Mesendoderm (in vitro differentiated cells): ENCODE data around the gene RTBDN.
A peak's percentile ranks its signal among the peaks of the same experiment; 100 is the strongest.

Experiments used
- DNase-seq: peaks from one replicate; pipeline ENCODE4 v3.0.0; 2013
- H2AK5ac ChIP-seq: 2 replicates; pipeline ENCODE4 v1.6.1; 2013; ENCODE audit warnings: low read length, inconsistent platforms
- H2BK120ac ChIP-seq: 2 replicates; pipeline ENCODE4 v1.6.1; 2013; ENCODE audit warnings: low read depth, mild to moderate bottlenecking, low read length, moderate library complexity, mixed read lengths
- H2BK15ac ChIP-seq: replicated peaks from 2 replicates; pipeline ENCODE4 v1.6.1; 2013; ENCODE audit warnings: low read depth, mild to moderate bottlenecking, moderate library complexity
- H2BK5ac ChIP-seq: 2 replicates; pipeline ENCODE4 v1.6.1; 2013; ENCODE audit warnings: low read length, inconsistent platforms
- H3K18ac ChIP-seq: 2 replicates; pipeline ENCODE4 v1.6.1; 2013; ENCODE audit warnings: mild to moderate bottlenecking, low read length, mixed read lengths
- H3K23ac ChIP-seq: one replicate; pipeline ENCODE4 v1.6.1; 2013; ENCODE audit warnings: low read length
- H3K27ac ChIP-seq: 2 replicates; pipeline ENCODE4 v1.5.1; 2013; ENCODE audit warnings: low read depth, mild to moderate bottlenecking, inconsistent platforms, low read length, moderate library complexity
- H3K27me3 ChIP-seq: 2 replicates; pipeline ENCODE4 v1.6.1; 2013; ENCODE audit warnings: low read length, control low read depth, mild to moderate bottlenecking, inconsistent platforms; ENCODE audit not compliant: insufficient read depth, poor library complexity
- H3K36me3 ChIP-seq: 2 replicates; pipeline ENCODE4 v1.6.1; 2013; ENCODE audit warnings: low read length, inconsistent platforms; ENCODE audit not compliant: control insufficient read depth, insufficient read depth
- H3K4ac ChIP-seq: one replicate; pipeline ENCODE4 v1.6.1; 2013; ENCODE audit warnings: low read depth, mild to moderate bottlenecking, low read length, moderate library complexity
- H3K4me1 ChIP-seq: 2 replicates; pipeline ENCODE4 v1.6.1; 2013; ENCODE audit warnings: low read depth, low read length, inconsistent platforms; ENCODE audit not compliant: control insufficient read depth
- H3K4me2 ChIP-seq: 2 replicates; pipeline ENCODE4 v1.6.1; 2013; ENCODE audit warnings: low read length
- H3K4me3 ChIP-seq: 2 replicates; pipeline ENCODE4 v1.5.1; 2013; ENCODE audit warnings: mild to moderate bottlenecking, low read length
- H3K56ac ChIP-seq: one replicate; pipeline ENCODE4 v1.6.1; 2013; ENCODE audit warnings: low read length
- H3K79me1 ChIP-seq: 2 replicates; pipeline ENCODE4 v1.6.1; 2013; ENCODE audit warnings: low read length, inconsistent platforms
- H3K79me2 ChIP-seq: 2 replicates; pipeline ENCODE4 v1.6.1; 2013; ENCODE audit warnings: mild to moderate bottlenecking, low read length; ENCODE audit not compliant: control insufficient read depth, insufficient read depth
- H3K9ac ChIP-seq: 2 replicates; pipeline ENCODE4 v1.6.1; 2013; ENCODE audit warnings: low read length, inconsistent platforms
- H4K5ac ChIP-seq: one replicate; pipeline ENCODE4 v1.6.1; 2013; ENCODE audit warnings: low read length
- H4K8ac ChIP-seq: one replicate; pipeline ENCODE4 v1.6.1; 2013; ENCODE audit warnings: low read depth, mild to moderate bottlenecking, control low read depth, low read length, moderate library complexity
- WGBS: extraction: QIAGEN DNeasy Blood & Tissue Kit; methylation state at CpG from one replicate; pipeline ENCODE4 v1.1.7; 2013; ENCODE audit warnings: low lambda C conversion rate, missing lambda C conversion rate; ENCODE audit not compliant: insufficient coverage; ENCODE audit errors: extremely low coverage; 5-methylcytosine and 5-hydroxymethylcytosine counted together

RTBDN gene

DNA sequence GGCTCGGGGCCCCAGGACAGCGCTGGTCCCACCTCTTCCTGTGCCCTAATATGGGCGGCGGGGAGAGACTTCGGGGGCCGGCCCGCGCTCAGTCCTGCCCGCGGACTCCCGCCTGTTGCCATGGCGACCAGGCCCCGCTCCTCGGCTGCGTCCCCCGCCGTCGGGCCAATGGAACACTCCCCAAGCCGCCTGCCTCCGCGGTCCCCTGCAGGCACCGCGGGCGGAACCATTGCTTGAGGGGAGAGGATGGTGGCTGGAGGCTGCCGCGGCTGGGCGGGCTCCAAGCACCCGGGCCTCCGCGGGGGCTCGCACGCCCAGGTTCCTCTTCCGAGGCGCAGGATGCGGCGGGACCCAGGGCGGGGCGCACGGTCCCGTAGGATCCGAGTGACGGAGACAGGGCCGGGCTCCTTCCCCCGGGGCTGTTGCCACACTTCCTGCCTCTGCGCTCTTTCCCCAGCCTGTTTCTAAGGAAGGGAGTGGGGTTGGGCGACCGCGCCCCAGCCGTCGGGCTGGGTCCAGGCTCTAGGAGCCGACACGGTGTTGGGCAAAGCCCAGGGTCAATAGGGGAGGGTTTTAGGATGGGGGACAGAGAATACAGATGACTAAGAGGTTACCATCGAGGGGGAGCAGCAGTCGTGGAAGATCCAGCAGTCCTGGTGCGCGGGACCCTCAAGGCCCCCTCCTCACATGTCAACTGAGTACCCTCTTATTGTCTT is 44.3 kb downstream of the RTBDN start:
- Histone ChIP-seq H2AK5ac (no peak overlapping the region), H3K79me1 (peaks cover 2% of the 10 kb centered on the region), H3K36me3 (no peaks in the 10 kb centered on the region), H3K4me1 (peaks cover 17% of the 10 kb centered on the region), H2BK5ac (no peak overlapping the region), H3K4ac (peak overlapping the region; percentile 64), H3K27ac (peak overlapping the region; percentile 69), H3K27me3 (no peaks in the 10 kb centered on the region), H3K9ac (peak overlapping the region; percentile 73), H2BK15ac (no peak overlapping the region), H3K23ac (peak overlapping the region; percentile 24), H3K4me3 (no peak overlapping the region), H3K4me2 (peak overlapping the region; percentile 67), H3K79me2 (peaks cover 1% of the 10 kb centered on the region), H3K18ac (peak overlapping the region; percentile 94), H4K8ac (no peak overlapping the region), H2BK120ac (no peak overlapping the region), H3K56ac (peak overlapping the region; percentile 84), H4K5ac (no peak overlapping the region)
- WGBS: no CpG with 5 or more reads among the region's 56 CpGs
- peak; percentile 98 for DNase-seq

- H3K23ac ChIP-seq: no peak overlapping the region
- H3K4me1 ChIP-seq: peaks cover 17% of the 10 kb centered on the region
- no peak overlapping the region for H4K8ac ChIP-seq
- peak overlapping the region; percentile 71 for H3K9ac ChIP-seq
- H3K36me3 ChIP-seq: no peaks in the 10 kb centered on the region
- H2BK120ac ChIP-seq: peak overlapping the region; percentile 55
- H3K4ac ChIP-seq: peak overlapping the region; percentile 64
- H3K27me3 ChIP-seq: no peaks in the 10 kb centered on the region
- H3K56ac ChIP-seq: peak overlapping the region; percentile 84
- WGBS: no CpG with 5 or more reads among the region's 46 CpGs
- no peak overlapping the region for H3K4me3 ChIP-seq
- H2AK5ac ChIP-seq: no peak overlapping the region
- peak overlapping the region; percentile 37 for H3K4me2 ChIP-seq
- DNase-seq: peak; percentile 58
- H2BK5ac ChIP-seq: peak overlapping the region; percentile 5
- peak overlapping the region; percentile 15 for H3K27ac ChIP-seq
- peak overlapping the region; percentile 94 for H3K18ac ChIP-seq
- no peak overlapping the region for H2BK15ac ChIP-seq
- peaks cover 2% of the 10 kb centered on the region for H3K79me1 ChIP-seq
- H4K5ac ChIP-seq: no peak overlapping the region
- peaks cover 1% of the 10 kb centered on the region for H3K79me2 ChIP-seq
Observed at GRCh38 chr19:12789098-12789903, 45.1 kb downstream of the RTBDN start.

DNA sequence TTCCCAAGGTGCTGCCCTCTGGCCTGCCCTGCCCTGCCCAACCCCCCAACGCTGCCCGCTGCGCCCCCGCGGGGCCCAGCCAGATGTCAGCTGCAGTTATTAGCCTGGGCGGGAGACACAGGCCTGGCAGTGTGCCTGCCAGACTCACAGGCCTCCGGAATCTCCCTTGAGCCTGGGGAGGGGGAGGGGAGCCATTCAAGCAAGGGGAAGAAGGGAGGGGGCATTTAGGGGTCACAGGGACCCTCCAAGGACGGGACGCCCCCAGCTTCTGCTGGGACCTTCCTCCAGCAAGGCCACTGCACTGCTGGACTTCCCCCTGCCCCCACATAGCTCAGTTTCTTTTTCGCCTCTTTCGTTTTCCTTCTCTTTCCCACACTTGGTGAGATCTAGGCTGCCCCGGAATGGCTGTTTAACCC is 45.7 kb downstream of the RTBDN start:
- H3K4me3 ChIP-seq: no peak overlapping the region
- no peak overlapping the region for H2BK120ac ChIP-seq
- H4K8ac ChIP-seq: no peak overlapping the region
- DNase-seq: peak; percentile 73
- H3K18ac ChIP-seq: peak overlapping the region; percentile 33
- peak overlapping the region; percentile 72 for H2AK5ac ChIP-seq
- no CpG with 5 or more reads among the region's 12 CpGs for WGBS
- no peaks in the 10 kb centered on the region for H3K27me3 ChIP-seq
- peak overlapping the region; percentile 84 for H3K56ac ChIP-seq
- no peak overlapping the region for H3K4ac ChIP-seq
- H2BK15ac ChIP-seq: no peak overlapping the region
- peaks cover 2% of the 10 kb centered on the region for H3K79me1 ChIP-seq
- peak overlapping the region; percentile 85 for H2BK5ac ChIP-seq
- no peaks in the 10 kb centered on the region for H3K36me3 ChIP-seq
- peaks cover 1% of the 10 kb centered on the region for H3K79me2 ChIP-seq
- H3K4me2 ChIP-seq: peak overlapping the region; percentile 37
- peaks cover 17% of the 10 kb centered on the region for H3K4me1 ChIP-seq
- peak overlapping the region; percentile 15 for H3K27ac ChIP-seq
- no peak overlapping the region for H3K23ac ChIP-seq
- H4K5ac ChIP-seq: no peak overlapping the region
- H3K9ac ChIP-seq: peak overlapping the region; percentile 71

GRCh38 chr19:12788042-12788681 is 46.2 kb downstream of the RTBDN start:
- Histone ChIP-seq H2BK15ac (no peak overlapping the region), H3K4me3 (no peak overlapping the region), H3K4me2 (no peak overlapping the region), H3K18ac (peak overlapping the region; percentile 33), H3K9ac (peak overlapping the region; percentile 71), H3K27ac (peak overlapping the region; percentile 15), H2BK5ac (peak overlapping the region; percentile 85), H3K27me3 (no peaks in the 10 kb centered on the region), H3K4ac (no peak overlapping the region), H3K36me3 (no peaks in the 10 kb centered on the region), H3K79me1 (peaks cover 2% of the 10 kb centered on the region), H3K23ac (peak overlapping the region; percentile 6), H2BK120ac (no peak overlapping the region), H4K5ac (no peak overlapping the region), H3K56ac (peak overlapping the region; percentile 84), H3K79me2 (peaks cover 1% of the 10 kb centered on the region), H4K8ac (no peak overlapping the region), H2AK5ac (peak overlapping the region; percentile 72), H3K4me1 (peaks cover 21% of the 10 kb centered on the region)
- WGBS: no CpG with 5 or more reads among the region's 4 CpGs
- no peak for DNase-seq

DNA sequence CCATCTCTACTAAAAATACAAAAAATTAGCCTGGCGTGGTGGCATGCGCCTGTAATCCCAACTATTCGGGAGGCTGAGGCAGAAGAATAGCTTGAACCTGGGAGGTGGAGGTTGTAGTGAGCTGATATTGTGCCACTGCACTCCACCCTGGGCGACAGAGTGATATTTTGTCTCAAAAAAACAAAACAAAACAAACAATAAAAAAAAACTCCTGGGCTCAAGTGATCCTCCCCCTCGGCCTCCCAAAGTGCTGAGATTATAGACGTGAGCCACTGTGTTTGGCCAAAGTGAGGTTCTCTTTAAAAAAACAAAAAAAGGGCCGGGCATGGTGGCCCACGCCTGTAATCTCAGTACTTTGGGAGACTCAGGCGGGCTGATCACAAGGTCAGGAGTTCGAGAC is 46.9 kb downstream of the RTBDN start:
- Histone ChIP-seq H3K18ac (no peak overlapping the region), H3K4me1 (peaks cover 21% of the 10 kb centered on the region), H3K56ac (no peak overlapping the region), H3K4me2 (no peak overlapping the region), H3K27ac (no peak overlapping the region), H2BK120ac (no peak overlapping the region), H3K79me2 (no peaks in the 10 kb centered on the region), H3K9ac (no peak overlapping the region), H3K27me3 (no peaks in the 10 kb centered on the region), H3K4ac (no peak overlapping the region), H2BK15ac (no peak overlapping the region), H2BK5ac (no peak overlapping the region), H4K8ac (no peak overlapping the region), H3K36me3 (no peaks in the 10 kb centered on the region), H4K5ac (no peak overlapping the region), H3K23ac (no peak overlapping the region), H2AK5ac (no peak overlapping the region), H3K79me1 (no peaks in the 10 kb centered on the region), H3K4me3 (no peak overlapping the region)
- WGBS: no CpG with 5 or more reads among the region's 10 CpGs
- no peak for DNase-seq
